Fibroblast of lung (primary cell): Measurements from ENCODE around the gene TFF2. TPM values are rescaled to one million over a fixed set of nuclear protein-coding genes. Genes with fewer than 3 reads are reported as not detected.

Source experiments
- DNase-seq, 2 donors: peaks; one replicate each; pipeline versions ENCODE4 v3.0.0 to v3.0.0-alpha.2; 2010; ENCODE audit warnings: low read depth in 2 of 2
- H2AFZ ChIP-seq: 2 replicates; pipeline ENCODE4 v1.5.1; 2012; ENCODE audit warnings: low read length, control low read depth, inconsistent platforms
- H3K27ac ChIP-seq: 2 replicates; pipeline ENCODE4 v1.5.1; 2011; ENCODE audit warnings: low read length, control low read depth; ENCODE audit not compliant: insufficient read depth
- H3K27me3 ChIP-seq: 2 replicates; pipeline ENCODE4 v1.5.1; 2011; ENCODE audit warnings: mild to moderate bottlenecking, low read length; ENCODE audit not compliant: control insufficient read depth, insufficient read depth
- H3K36me3 ChIP-seq: 2 replicates; pipeline ENCODE4 v1.5.1; 2011; ENCODE audit warnings: low read length; ENCODE audit not compliant: control insufficient read depth, insufficient read depth
- H3K4me1 ChIP-seq: 2 replicates; pipeline ENCODE4 v1.5.1; 2011; ENCODE audit warnings: low read length; ENCODE audit not compliant: control insufficient read depth, insufficient read depth; ENCODE audit errors: extremely low read depth
- H3K4me2 ChIP-seq: 2 replicates; pipeline ENCODE4 v1.5.1; 2011; ENCODE audit warnings: low read length, control low read depth; ENCODE audit not compliant: insufficient read depth; ENCODE audit errors: extremely low read depth
- H3K4me3 ChIP-seq, 4 experiments: fragments of 200-600 bp in 1 of 4; sonication (generic) in 1 of 4; replicated peaks in 1 of 4; 2 replicates each; pipeline ENCODE4 v1.5.1; 2011 to 2016; ENCODE audit warnings: low read length in 4 of 4, low read depth in 3 of 4, mild to moderate bottlenecking in 3 of 4, control low read depth in 2 of 4, inconsistent platforms in 1 of 4, mixed read lengths in 1 of 4; ENCODE audit not compliant: insufficient read depth in 1 of 4; ENCODE audit errors: control extremely low read depth in 1 of 4
- H3K79me2 ChIP-seq: 2 replicates; pipeline ENCODE4 v1.5.1; 2012; ENCODE audit warnings: mild to moderate bottlenecking, low read length, inconsistent platforms; ENCODE audit not compliant: control insufficient read depth, insufficient read depth
- H3K9ac ChIP-seq: 2 replicates; pipeline ENCODE4 v1.5.1; 2011; ENCODE audit warnings: mild to moderate bottlenecking, low read length, control low read depth; ENCODE audit not compliant: insufficient read depth
- H3K9me3 ChIP-seq: 2 replicates; pipeline ENCODE4 v1.5.1; 2012; ENCODE audit warnings: low read depth, low read length; ENCODE audit not compliant: control insufficient read depth, insufficient read depth
- H4K20me1 ChIP-seq: 2 replicates; pipeline ENCODE4 v1.5.1; 2011; ENCODE audit warnings: low read length; ENCODE audit not compliant: control insufficient read depth, insufficient read depth; ENCODE audit errors: extremely low read depth
- CTCF ChIP-seq, 2 donors: IDR thresholded peaks in 1 of 2; conservative IDR thresholded peaks in 1 of 2; 1 replicate in 1 of 2; 2 replicates in 1 of 2; pipeline ENCODE4 v1.5.1; 2011 to 2012; ENCODE audit warnings: low read length in 2 of 2, control low read depth in 1 of 2, inconsistent platforms in 1 of 2, low read depth in 1 of 2, mild to moderate bottlenecking in 1 of 2
- EZH2 ChIP-seq: IDR thresholded peaks from 2 replicates; pipeline ENCODE4 v1.5.1; 2012; ENCODE audit warnings: low read length, control low read depth, mild to moderate bottlenecking; ENCODE audit errors: missing control alignments
- polyA plus RNA-seq, 2 donors: library from polyadenylated mRNA; depleted of rRNA in 1 of 2; stranded (reverse) in 1 of 2; unstranded in 1 of 2; fragments of >200 nt; gene quantifications; 2 replicates each; pipeline ENCODE4 v1.2.1, GENCODE V29; 2011 to 2012; ENCODE audit warnings: missing spikeins in 1 of 2
- total RNA-seq: library from RNA; depleted of rRNA; stranded (reverse); fragments of >200 nt; gene quantifications from 2 replicates; pipeline ENCODE4 v1.2.1, GENCODE V29; 2014

TFF2 gene
- total and polyA plus RNA-seq, 2 donors (not counting 1 experiment from before 2014, with no cell fraction given) = not detected

- Histone ChIP-seq H3K4me1 (no peaks in the 10 kb centered on the region), H3K27ac (no peak overlapping the region), H3K79me2 (no peaks in the 10 kb centered on the region), H4K20me1 (no peaks in the 10 kb centered on the region), H3K9me3 (no peaks in the 10 kb centered on the region), H3K4me2 (no peak overlapping the region), H3K4me3 (no peak overlapping the region), H2AFZ (no peak overlapping the region), H3K27me3 (no peaks in the 10 kb centered on the region), H3K36me3 (no peaks in the 10 kb centered on the region), H3K9ac (no peak overlapping the region)
- TF ChIP-seq EZH2 (no peak), CTCF (conservative IDR thresholded peaks at IDR 0.05 in 1 of 2, IDR thresholded peaks at IDR 0.05 in 1 of 2; ENCODE audit: low read depth in 1 of 2, low read length in 2 of 2) (no peak)
- DNase-seq = no peak
Measured at GRCh38 chr21:42391297-42391696, 40.5 kb upstream of the TFF2 start.

GRCh38 chr21:42390696-42391095 is 39.9 kb upstream of the TFF2 start:
- no peak for DNase-seq
- Histone ChIP-seq H3K4me3 (no peak overlapping the region), H3K36me3 (no peaks in the 10 kb centered on the region), H3K9me3 (no peaks in the 10 kb centered on the region), H3K79me2 (no peaks in the 10 kb centered on the region), H3K27ac (no peak overlapping the region), H3K9ac (no peak overlapping the region), H3K4me1 (no peaks in the 10 kb centered on the region), H2AFZ (no peak overlapping the region), H3K27me3 (no peaks in the 10 kb centered on the region), H4K20me1 (no peaks in the 10 kb centered on the region), H3K4me2 (no peak overlapping the region)
- TF ChIP-seq EZH2 = no peak
- TF ChIP-seq CTCF (conservative IDR thresholded peaks at IDR 0.05 in 1 of 2, IDR thresholded peaks at IDR 0.05 in 1 of 2; ENCODE audit: low read depth in 1 of 2, low read length in 2 of 2) = no peak

- TF ChIP-seq CTCF (conservative IDR thresholded peaks at IDR 0.05 in 1 of 2, IDR thresholded peaks at IDR 0.05 in 1 of 2; ENCODE audit: low read depth in 1 of 2, low read length in 2 of 2) (no peak), EZH2 (no peak)
- Histone ChIP-seq H3K9me3 (no peaks in the 10 kb centered on the region), H3K4me2 (no peak overlapping the region), H3K9ac (no peak overlapping the region), H3K79me2 (no peaks in the 10 kb centered on the region), H3K4me1 (no peaks in the 10 kb centered on the region), H3K27ac (no peak overlapping the region), H3K4me3 (no peak overlapping the region), H4K20me1 (no peaks in the 10 kb centered on the region), H3K36me3 (no peaks in the 10 kb centered on the region), H3K27me3 (no peaks in the 10 kb centered on the region), H2AFZ (no peak overlapping the region)
- DNase-seq = no peak
Measured at GRCh38 chr21:42390193-42390592, 39.4 kb upstream of the TFF2 start.
